GM18505 (cell line): ENCODE measurements around the gene STARD10.

Source experiments
- ATAC-seq: cut with Tn5 transposase; IDR thresholded peaks from one replicate; pipeline ENCODE4 v1.9.1; 2021; ENCODE audit not compliant: unreplicated experiment
- POLR2A ChIP-seq: IDR thresholded peaks from 4 replicates; pipeline ENCODE4 v1.6.1; 2011; ENCODE audit warnings: borderline replicate concordance; ENCODE audit not compliant: insufficient read depth, insufficient read length; ENCODE audit errors: extremely low read depth

STARD10 gene

DNA sequence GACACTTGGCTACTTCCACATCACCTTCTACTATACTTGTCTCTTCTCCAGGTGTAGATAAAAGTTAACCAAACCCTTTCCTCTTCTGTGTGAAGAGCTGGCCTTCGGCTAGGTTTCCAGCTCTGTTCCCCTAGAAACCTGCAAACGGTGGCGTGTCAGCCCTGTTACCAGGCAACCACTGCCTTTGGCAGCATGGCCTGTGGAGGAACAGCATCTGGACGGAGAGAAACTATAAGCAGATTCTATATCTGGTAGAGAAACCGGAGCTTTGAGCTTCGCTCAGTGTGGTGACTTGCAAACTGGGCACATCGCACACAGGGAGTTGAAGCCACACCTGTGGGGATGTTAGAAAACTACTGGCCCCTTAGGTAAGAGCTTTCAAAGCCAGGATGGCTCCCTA, 77.6 kb downstream of the STARD10 start:
- no peak for TF ChIP-seq POLR2A
- no peak for ATAC-seq

DNA sequence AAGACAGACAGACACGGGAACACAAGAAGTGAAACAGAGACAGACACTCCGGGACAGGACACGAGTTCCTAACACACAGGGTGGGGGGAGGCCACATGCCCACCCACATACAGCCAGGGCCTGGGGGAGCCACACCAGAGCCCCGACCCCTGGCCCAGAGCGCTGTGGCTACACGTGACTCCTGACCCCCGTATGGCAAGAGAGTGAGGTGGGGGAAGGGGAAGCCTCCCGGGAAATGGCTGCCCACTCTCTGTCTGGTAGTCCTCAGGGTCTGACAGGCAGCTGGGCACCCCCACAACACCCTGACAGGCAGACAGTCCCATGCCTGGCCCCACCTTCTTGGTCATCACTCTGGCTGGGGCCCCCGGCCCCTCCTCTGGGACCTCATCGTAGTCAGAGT, 81.0 kb downstream of the STARD10 start:
- TF ChIP-seq POLR2A: no peak
- ATAC-seq: no peak

DNA sequence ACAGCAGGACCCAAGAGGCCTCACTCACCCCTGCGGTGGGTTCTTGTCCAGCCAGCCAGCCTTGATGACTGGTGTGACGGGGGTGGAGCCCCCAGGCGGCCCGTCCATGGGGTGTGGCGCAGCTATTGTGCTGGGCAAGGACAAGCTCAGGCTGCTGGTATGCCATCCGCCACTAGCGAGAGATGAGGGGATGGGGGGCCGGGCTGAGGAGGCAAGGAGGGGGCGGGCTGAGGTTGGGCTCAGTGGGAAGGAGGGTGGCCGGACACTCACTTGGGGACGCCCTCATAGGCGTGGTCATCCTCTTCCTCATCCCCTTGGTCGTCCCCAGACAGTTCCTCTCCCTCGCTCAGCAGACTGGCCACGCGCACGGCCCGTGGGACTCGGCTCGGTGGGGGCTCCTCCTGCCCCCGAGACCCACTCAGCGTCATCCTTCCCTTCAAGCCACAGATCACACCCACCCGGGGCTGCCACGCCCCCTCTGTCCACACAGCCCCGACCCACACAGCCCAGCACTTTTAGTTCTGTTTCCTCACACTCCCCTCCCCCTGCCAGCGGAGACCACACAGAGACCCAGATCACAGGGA, 81.6 kb downstream of the STARD10 start:
- no peak for TF ChIP-seq POLR2A
- no peak for ATAC-seq

DNA sequence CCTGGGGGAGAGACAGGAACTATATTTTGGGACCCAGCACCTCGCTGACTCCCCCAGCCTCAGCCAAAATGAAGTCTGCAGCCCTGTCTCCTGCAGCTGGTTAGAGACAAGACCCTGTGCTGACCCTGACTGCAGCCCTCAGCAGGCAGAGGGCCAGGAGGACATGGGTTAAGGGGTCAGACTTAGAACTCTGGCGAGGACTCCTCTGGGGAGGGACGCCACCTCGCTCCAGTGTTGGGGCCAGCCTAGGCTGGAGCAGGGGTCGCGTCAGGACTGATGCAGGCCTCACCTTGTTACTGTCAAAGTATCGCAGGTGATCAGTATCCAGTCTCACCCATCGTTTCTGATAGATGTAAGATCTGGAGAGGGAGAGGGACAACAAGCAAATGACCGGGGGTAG, 82.7 kb downstream of the STARD10 start:
- ATAC-seq: no peak
- no peak for TF ChIP-seq POLR2A

DNA sequence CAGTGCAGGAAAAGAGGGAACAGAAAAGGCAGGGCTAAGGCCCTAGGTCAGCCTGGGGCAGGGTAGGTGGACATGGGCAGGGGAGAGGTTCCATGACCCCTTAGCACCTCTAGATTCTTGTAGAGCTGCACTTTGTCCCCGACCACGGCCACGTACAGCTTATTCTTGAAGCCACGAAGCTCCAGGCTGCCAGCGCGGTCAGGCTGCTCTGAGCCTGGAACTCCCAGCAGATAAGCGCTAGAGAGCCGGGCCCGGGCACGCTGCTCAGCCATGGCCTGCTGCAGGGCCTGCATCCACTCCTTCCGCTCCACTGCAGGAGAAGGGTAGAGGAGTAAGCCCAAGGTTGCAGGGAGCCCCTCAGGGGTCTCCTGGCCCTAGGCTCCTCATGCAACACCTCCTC, 83.6 kb downstream of the STARD10 start:
- TF ChIP-seq POLR2A: no peak
- no peak for ATAC-seq

DNA sequence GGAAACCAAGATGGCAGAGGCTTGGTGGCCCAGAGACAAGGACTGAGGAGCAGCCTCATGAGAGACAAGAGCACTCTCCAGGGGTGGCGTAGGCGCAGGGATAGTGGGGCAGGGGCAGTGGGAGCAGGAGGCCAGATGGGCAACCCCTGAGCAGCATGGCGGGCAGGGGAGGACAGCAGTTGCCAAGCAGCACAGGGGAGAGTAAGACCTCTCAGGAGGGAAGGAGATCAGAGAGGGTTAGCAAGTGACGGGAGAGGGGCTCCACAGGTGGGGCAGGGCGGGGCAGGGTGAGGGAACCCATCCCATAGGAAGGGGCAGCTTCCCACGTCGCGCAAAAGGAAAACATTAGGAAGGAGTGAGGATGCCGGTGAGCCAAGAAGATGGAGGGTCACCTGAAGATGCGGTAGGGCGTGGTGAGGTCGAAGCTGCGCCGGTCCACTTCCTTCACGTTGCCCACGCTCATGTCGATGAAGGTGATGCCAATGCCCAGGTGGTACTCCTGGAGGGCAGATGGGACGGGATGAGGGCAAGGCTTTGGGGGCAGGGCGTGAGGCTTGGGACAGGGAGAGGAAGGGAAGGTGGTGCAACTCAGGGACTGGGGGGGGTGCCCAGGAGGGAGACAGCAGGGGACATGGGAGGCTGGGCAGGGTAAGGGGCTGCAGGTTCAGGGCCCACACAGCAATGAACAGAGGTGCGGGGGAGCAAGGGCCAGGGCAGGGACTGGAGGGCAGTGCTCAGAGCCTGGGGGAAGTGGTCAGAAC, 84.2 kb downstream of the STARD10 start:
- no peak for TF ChIP-seq POLR2A
- ATAC-seq: no peak

DNA sequence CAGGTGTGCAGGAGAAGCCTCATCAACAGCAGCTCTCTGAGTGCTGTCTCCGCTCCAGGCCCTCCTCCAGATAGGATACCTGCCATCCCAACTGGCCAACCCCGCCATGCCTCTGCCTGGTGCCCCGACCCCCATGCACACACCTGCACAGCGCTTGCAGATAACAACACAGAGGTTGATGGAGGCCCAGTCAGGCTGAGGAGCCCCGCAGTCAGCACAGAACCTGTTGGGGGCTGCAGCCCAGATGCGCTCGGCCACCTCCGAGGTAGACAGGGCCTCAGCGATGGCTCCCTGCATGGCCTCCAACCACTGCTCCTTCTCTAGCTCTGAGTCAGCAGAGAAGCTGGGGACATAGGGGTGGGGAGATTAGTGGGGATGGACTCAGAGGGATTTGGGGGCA, 86.8 kb downstream of the STARD10 start:
- no peak for TF ChIP-seq POLR2A
- ATAC-seq: no peak

DNA sequence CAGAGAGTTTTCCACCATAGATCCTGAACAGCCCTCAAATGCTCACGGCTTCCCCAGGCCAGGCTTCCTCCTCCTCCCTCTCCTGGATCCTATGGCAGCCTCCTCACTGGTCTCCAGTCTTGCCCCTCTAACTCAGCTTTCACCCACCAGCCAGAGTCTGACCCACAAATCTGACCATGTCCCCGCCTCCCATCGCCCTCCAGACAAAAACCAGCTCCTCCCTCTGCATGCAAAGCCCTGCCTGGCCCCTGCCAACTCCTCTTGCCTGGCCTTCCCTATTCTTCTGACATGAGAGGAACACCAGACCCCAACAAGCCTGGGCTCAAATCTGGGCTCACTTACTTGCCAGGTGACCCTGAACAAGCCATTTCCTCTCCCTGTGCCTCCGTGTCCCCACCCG, 87.3 kb downstream of the STARD10 start:
- no peak for ATAC-seq
- no peak for TF ChIP-seq POLR2A

DNA sequence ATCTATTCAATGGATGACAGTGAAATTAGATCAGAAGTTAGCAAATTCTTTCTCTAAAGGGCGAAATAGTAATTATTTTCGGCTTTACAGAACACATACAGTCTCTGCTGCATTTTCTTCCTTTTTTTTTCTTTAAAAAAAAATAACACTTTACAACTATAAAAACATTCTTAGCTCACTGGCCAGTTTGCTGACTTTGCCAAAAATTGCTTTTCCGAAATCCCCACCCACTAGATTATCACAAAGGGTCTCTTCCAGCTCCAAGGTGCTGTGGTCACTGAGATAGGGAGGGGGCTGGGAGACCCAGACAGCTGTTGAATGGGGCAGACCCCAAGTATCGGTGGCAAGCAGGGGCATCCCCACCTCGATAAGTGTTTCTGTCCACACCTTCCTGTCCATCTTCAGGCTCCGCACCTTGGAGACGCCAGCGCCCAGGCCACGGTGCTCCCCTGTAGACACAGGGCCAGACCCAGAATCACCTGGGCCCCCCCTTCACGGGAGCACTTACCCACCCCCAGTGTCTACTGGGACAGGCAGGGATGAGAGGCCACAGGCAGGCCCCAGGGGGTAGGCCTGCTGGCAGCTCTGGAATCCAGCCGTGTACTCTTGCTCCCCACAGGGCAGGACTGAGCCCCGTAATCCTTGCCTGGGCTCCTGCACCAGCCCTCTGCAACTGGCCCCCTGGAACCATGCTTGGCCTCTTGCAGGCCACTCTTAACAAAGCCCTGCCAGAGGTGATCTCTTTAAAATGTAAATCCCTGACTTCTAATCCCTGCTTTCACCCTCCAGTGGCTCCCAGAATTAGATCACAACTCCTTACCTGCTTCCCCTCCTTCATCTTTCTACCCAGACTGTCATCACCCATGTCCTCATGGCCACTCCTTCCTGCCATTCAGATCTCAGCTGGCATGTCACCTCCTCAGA, 88.1 kb downstream of the STARD10 start:
- no peak for TF ChIP-seq POLR2A
- ATAC-seq: no peak

DNA sequence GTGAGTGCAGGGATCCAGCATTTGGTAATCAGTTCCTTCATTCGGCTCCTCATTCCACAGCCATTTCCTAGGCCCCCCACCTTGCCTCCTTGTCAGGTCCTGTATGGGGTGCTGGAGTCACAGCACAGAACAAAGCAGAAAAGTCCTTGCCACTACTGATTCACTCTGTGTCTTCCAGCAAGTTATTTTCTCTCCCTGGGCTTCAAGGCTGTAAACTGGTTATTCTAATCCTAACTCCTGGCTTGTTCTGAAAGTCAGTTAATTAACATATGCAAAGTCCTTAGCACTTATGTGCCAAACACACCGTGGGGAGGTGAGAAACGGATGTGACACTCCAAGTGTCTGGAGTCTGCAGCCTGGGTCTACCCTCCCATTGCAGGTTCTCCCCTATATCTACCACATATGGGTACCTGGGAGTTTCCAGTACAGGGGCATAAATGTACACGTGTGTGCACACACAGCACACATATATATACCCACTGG, 89.0 kb downstream of the STARD10 start:
- ATAC-seq: no peak
- no peak for TF ChIP-seq POLR2A
